ENCODE measurements around the gene HTT.

Gene HTT

GRCh38 chr4:3174371-3175338, 100.2 kb downstream of the HTT start:
- WGBS, 2 donors (ENCODE audit: extremely low coverage in 2 of 2, insufficient read length in 2 of 2, insufficient replicate concordance in 1 of 2): no CpG with 5 or more reads among the region's 12 CpGs
- no peak overlapping the region for H2BK5ac ChIP-seq (ENCODE audit: low read length)
- H4K8ac ChIP-seq (ENCODE audit: low read depth, low read length): no peak overlapping the region
- no peak overlapping the region for H3K27ac ChIP-seq (replicated peaks; ENCODE audit: low read length)
- H3K36me3 ChIP-seq (replicated peaks in 1 of 2; ENCODE audit: control insufficient read depth in 2 of 2, insufficient read depth in 2 of 2, low read length in 2 of 2): peaks cover 25 to 94% of the 10 kb centered on the region in 2 donors
- H2BK120ac ChIP-seq (ENCODE audit: low read depth, low read length): no peak overlapping the region
- no peak overlapping the region for H3K4me2 ChIP-seq (ENCODE audit: insufficient read depth, low read length, poor library complexity, severe bottlenecking)
- H2AFZ ChIP-seq (ENCODE audit: low read length): no peak overlapping the region
- H3K9me3 ChIP-seq (replicated peaks in 1 of 2; ENCODE audit: control insufficient read depth in 2 of 2, insufficient read depth in 1 of 2, low read depth in 1 of 2, low read length in 2 of 2): peaks cover 2 to 4% of the 10 kb centered on the region in 2 donors
- H4K91ac ChIP-seq (ENCODE audit: low read depth, low read length, poor library complexity): no peak overlapping the region
- no peak overlapping the region for H3K4ac ChIP-seq (ENCODE audit: low read length)
- no peak overlapping the region for H3K18ac ChIP-seq (ENCODE audit: low read length)
- H3K27me3 ChIP-seq (ENCODE audit: control insufficient read depth in 3 of 3, insufficient read depth in 3 of 3, low read depth in 1 of 3, low read length in 3 of 3): no peaks in the 10 kb centered on the region
- H3K9ac ChIP-seq (ENCODE audit: low read depth, low read length, poor library complexity): no peak overlapping the region
- H2BK12ac ChIP-seq (ENCODE audit: low read length): no peak overlapping the region
- DNase-seq (ENCODE audit: low spot score): no peak
- H3K4me3 ChIP-seq (ENCODE audit: low read length in 2 of 2): no peak overlapping the region
- no peak overlapping the region for H3K14ac ChIP-seq (ENCODE audit: low read length)
- no peaks in the 10 kb centered on the region for H3K79me1 ChIP-seq (ENCODE audit: low read depth, low read length)
- no peak overlapping the region for H2AK5ac ChIP-seq (ENCODE audit: low read depth, low read length)
- H2BK15ac ChIP-seq (ENCODE audit: low read length): no peak overlapping the region
- H3K23ac ChIP-seq (ENCODE audit: low read depth, low read length, poor library complexity): no peak overlapping the region
- peaks cover 0 to 2% of the 10 kb centered on the region in 2 donors for H3K4me1 ChIP-seq (ENCODE audit: control insufficient read depth in 2 of 2, insufficient read depth in 1 of 2, low read depth in 1 of 2, low read length in 2 of 2)

GRCh38 chr4:3176367-3177229, 102.1 kb downstream of the HTT start:
- peaks cover 0 to 2% of the 10 kb centered on the region in 2 donors for H3K4me1 ChIP-seq (ENCODE audit: control insufficient read depth in 2 of 2, insufficient read depth in 1 of 2, low read depth in 1 of 2, low read length in 2 of 2)
- no peak overlapping the region for H2AK5ac ChIP-seq (ENCODE audit: low read depth, low read length)
- no peak overlapping the region for H3K4me3 ChIP-seq (ENCODE audit: low read length in 2 of 2)
- H2BK5ac ChIP-seq (ENCODE audit: low read length): no peak overlapping the region
- no peak overlapping the region for H2AFZ ChIP-seq (ENCODE audit: low read length)
- H3K36me3 ChIP-seq (replicated peaks in 1 of 2; ENCODE audit: control insufficient read depth in 2 of 2, insufficient read depth in 2 of 2, low read length in 2 of 2): peaks cover 26 to 92% of the 10 kb centered on the region in 2 donors
- no peak overlapping the region for H2BK15ac ChIP-seq (ENCODE audit: low read length)
- H3K4ac ChIP-seq (ENCODE audit: low read length): no peak overlapping the region
- H3K9ac ChIP-seq (ENCODE audit: low read depth, low read length, poor library complexity): no peak overlapping the region
- H3K27me3 ChIP-seq (ENCODE audit: control insufficient read depth in 3 of 3, insufficient read depth in 3 of 3, low read depth in 1 of 3, low read length in 3 of 3): no peaks in the 10 kb centered on the region
- no peak overlapping the region for H2BK120ac ChIP-seq (ENCODE audit: low read depth, low read length)
- H3K9me3 ChIP-seq (replicated peaks in 1 of 2; ENCODE audit: control insufficient read depth in 2 of 2, insufficient read depth in 1 of 2, low read depth in 1 of 2, low read length in 2 of 2): peaks cover 0 to 2% of the 10 kb centered on the region in 2 donors
- no peak overlapping the region for H4K91ac ChIP-seq (ENCODE audit: low read depth, low read length, poor library complexity)
- no peak overlapping the region for H3K4me2 ChIP-seq (ENCODE audit: insufficient read depth, low read length, poor library complexity, severe bottlenecking)
- H3K14ac ChIP-seq (ENCODE audit: low read length): peak overlapping the region; percentile 3
- H3K79me1 ChIP-seq (ENCODE audit: low read depth, low read length): no peaks in the 10 kb centered on the region
- H3K27ac ChIP-seq (replicated peaks; ENCODE audit: low read length): no peak overlapping the region
- WGBS, 2 donors (ENCODE audit: extremely low coverage in 2 of 2, insufficient read length in 2 of 2, insufficient replicate concordance in 1 of 2): no CpG with 5 or more reads among the region's 11 CpGs
- no peak overlapping the region for H3K23ac ChIP-seq (ENCODE audit: low read depth, low read length, poor library complexity)
- DNase-seq (ENCODE audit: low spot score): no peak
- no peak overlapping the region for H2BK12ac ChIP-seq (ENCODE audit: low read length)
- H4K8ac ChIP-seq (ENCODE audit: low read depth, low read length): no peak overlapping the region
- H3K18ac ChIP-seq (ENCODE audit: low read length): no peak overlapping the region

DNA sequence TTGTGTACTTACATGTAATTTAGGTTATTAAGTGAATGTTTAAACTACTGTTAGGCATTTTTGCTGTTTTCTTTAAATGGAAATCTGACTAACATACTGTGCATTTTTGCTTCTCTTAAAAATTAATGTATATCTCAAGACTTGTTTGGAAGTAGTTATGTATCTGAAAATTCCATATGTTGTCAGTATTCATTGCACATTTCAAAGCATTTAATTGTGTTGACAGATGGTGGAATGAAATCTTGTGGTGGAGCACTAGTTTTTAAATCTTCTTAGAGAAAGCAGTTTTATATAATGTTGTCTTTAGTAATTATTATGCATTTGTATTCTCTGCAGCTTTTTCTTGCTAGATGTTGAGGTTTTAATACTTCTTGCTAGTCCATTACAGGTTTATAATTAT, 102.9 kb downstream of the HTT start:
- H3K23ac ChIP-seq (ENCODE audit: low read depth, low read length, poor library complexity): no peak overlapping the region
- H3K36me3 ChIP-seq (replicated peaks in 1 of 2; ENCODE audit: control insufficient read depth in 2 of 2, insufficient read depth in 2 of 2, low read length in 2 of 2): peaks cover 30 to 92% of the 10 kb centered on the region in 2 donors
- H4K91ac ChIP-seq (ENCODE audit: low read depth, low read length, poor library complexity): no peak overlapping the region
- H2AK5ac ChIP-seq (ENCODE audit: low read depth, low read length): no peak overlapping the region
- no peak for DNase-seq (ENCODE audit: low spot score)
- H2BK120ac ChIP-seq (ENCODE audit: low read depth, low read length): no peak overlapping the region
- H3K9ac ChIP-seq (ENCODE audit: low read depth, low read length, poor library complexity): no peak overlapping the region
- H3K27me3 ChIP-seq (ENCODE audit: control insufficient read depth in 3 of 3, insufficient read depth in 3 of 3, low read depth in 1 of 3, low read length in 3 of 3): no peaks in the 10 kb centered on the region
- no peaks in the 10 kb centered on the region for H3K79me1 ChIP-seq (ENCODE audit: low read depth, low read length)
- H3K27ac ChIP-seq (replicated peaks; ENCODE audit: low read length): no peak overlapping the region
- no peak overlapping the region for H3K18ac ChIP-seq (ENCODE audit: low read length)
- no peak overlapping the region for H3K4me3 ChIP-seq (ENCODE audit: low read length in 2 of 2)
- H2AFZ ChIP-seq (ENCODE audit: low read length): no peak overlapping the region
- no peak overlapping the region for H2BK5ac ChIP-seq (ENCODE audit: low read length)
- H4K8ac ChIP-seq (ENCODE audit: low read depth, low read length): no peak overlapping the region
- peaks cover 0 to 2% of the 10 kb centered on the region in 2 donors for H3K9me3 ChIP-seq (replicated peaks in 1 of 2; ENCODE audit: control insufficient read depth in 2 of 2, insufficient read depth in 1 of 2, low read depth in 1 of 2, low read length in 2 of 2)
- no peak overlapping the region for H3K4ac ChIP-seq (ENCODE audit: low read length)
- H3K14ac ChIP-seq (ENCODE audit: low read length): no peak overlapping the region
- no peak overlapping the region for H3K4me2 ChIP-seq (ENCODE audit: insufficient read depth, low read length, poor library complexity, severe bottlenecking)
- peaks cover 0 to 2% of the 10 kb centered on the region in 2 donors for H3K4me1 ChIP-seq (ENCODE audit: control insufficient read depth in 2 of 2, insufficient read depth in 1 of 2, low read depth in 1 of 2, low read length in 2 of 2)
- no peak overlapping the region for H2BK15ac ChIP-seq (ENCODE audit: low read length)
- H2BK12ac ChIP-seq (ENCODE audit: low read length): no peak overlapping the region

DNA sequence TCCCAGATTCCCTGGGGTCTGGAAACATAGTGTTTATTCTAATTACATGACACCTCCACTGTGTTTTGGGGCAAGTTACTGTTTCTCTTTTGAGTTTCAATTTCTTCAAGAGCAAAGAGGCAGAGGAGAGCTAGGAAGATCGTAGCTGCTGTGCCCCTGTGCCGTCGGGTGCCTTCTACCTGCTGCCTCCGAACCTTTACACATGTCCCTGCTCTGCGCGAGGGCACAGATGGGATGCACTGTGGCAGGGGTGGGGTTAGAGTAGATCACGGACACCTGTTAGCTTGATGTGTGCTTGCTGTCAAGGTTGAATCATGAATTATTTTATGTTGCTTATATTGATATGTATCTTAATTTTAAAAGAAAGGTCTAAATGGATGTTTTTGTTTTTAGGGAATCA, 103.4 kb downstream of the HTT start:
- no CpG with 5 or more reads among the region's 7 CpGs for WGBS, 2 donors (ENCODE audit: extremely low coverage in 2 of 2, insufficient read length in 2 of 2, insufficient replicate concordance in 1 of 2)
- DNase-seq (ENCODE audit: low spot score): no peak
- Histone ChIP-seq H2AFZ (ENCODE audit: low read length) (no peak overlapping the region), H3K79me1 (ENCODE audit: low read depth, low read length) (no peaks in the 10 kb centered on the region), H2BK5ac (ENCODE audit: low read length) (no peak overlapping the region), H3K9me3 (replicated peaks in 1 of 2; ENCODE audit: control insufficient read depth in 2 of 2, insufficient read depth in 1 of 2, low read depth in 1 of 2, low read length in 2 of 2) (peaks cover 0 to 2% of the 10 kb centered on the region in 2 donors), H3K27ac (replicated peaks; ENCODE audit: low read length) (no peak overlapping the region), H3K27me3 (ENCODE audit: control insufficient read depth in 3 of 3, insufficient read depth in 3 of 3, low read depth in 1 of 3, low read length in 3 of 3) (no peaks in the 10 kb centered on the region), H3K18ac (ENCODE audit: low read length) (no peak overlapping the region), H3K4me3 (ENCODE audit: low read length in 2 of 2) (peak overlapping the region in 1 of 2 donors; percentile 13), H2BK15ac (ENCODE audit: low read length) (no peak overlapping the region), H2BK12ac (ENCODE audit: low read length) (no peak overlapping the region), H3K4me2 (ENCODE audit: insufficient read depth, low read length, poor library complexity, severe bottlenecking) (no peak overlapping the region), H3K14ac (ENCODE audit: low read length) (no peak overlapping the region), H3K9ac (ENCODE audit: low read depth, low read length, poor library complexity) (no peak overlapping the region), H4K8ac (ENCODE audit: low read depth, low read length) (no peak overlapping the region), H4K91ac (ENCODE audit: low read depth, low read length, poor library complexity) (no peak overlapping the region), H3K36me3 (replicated peaks in 1 of 2; ENCODE audit: control insufficient read depth in 2 of 2, insufficient read depth in 2 of 2, low read length in 2 of 2) (peaks cover 31 to 92% of the 10 kb centered on the region in 2 donors), H2AK5ac (ENCODE audit: low read depth, low read length) (no peak overlapping the region), H3K4ac (ENCODE audit: low read length) (no peak overlapping the region), H2BK120ac (ENCODE audit: low read depth, low read length) (no peak overlapping the region), H3K23ac (ENCODE audit: low read depth, low read length, poor library complexity) (no peak overlapping the region), H3K4me1 (ENCODE audit: control insufficient read depth in 2 of 2, insufficient read depth in 1 of 2, low read depth in 1 of 2, low read length in 2 of 2) (peaks cover 0 to 2% of the 10 kb centered on the region in 2 donors)
